GM18951 (cell line): Measurements from ENCODE around the gene DNPEP.

Experiments
- POLR2A ChIP-seq: IDR thresholded peaks from 4 replicates; pipeline ENCODE4 v1.6.1; 2011; ENCODE audit warnings: mild to moderate bottlenecking; ENCODE audit not compliant: insufficient read length, insufficient read depth; ENCODE audit errors: extremely low read depth
- in situ Hi-C: fragments of 300-500 bp; cut with MboI; formaldehyde crosslinking; loops from one replicate; pipeline ENCODE4 v1.12.0; 2022; ENCODE audit warnings: low sequenced_read_pairs, mixed read lengths, inconsistent platforms; ENCODE audit not compliant: unreplicated experiment

Gene DNPEP

DNA sequence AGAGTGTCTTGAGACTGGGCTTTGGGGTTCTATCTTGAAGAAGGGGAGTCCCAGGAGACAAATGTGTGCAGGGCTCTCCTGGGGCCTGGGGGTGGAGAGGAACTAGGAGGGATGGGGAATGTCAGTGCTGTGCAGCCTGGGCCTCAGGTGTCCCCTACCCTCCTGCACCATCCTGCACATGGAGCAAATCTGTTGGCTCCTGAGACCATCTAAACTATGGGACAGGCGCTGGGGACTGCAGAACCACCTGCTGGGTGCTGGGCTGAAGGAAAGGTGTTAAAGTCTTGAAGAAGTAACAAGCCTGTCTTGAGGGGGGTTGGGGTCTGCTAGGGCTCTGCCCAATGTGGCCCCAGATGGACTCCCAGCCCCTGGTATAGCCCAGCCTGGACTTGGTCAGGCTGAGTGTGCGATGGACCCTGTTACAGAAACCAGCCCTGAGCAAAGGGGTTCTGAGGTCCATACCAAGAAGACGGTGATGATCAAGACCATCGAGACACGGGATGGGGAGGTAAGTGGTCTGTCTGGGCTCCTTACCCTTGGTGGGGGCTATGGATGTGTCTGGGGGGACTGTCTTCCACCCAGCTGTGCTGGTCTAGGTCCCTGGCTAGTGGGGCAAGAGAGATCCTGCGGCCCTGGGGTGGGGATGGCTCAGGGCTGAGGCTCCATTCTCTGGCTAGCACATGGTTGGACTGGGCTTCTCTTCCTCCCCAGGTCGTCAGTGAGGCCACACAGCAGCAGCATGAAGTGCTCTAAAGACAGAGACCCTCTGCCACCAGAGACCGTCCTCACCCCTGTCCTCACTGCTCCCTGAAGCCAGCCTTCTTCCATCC lies 37.7 kb upstream of the DNPEP start:
- in situ Hi-C loops: no loop called here
- TF ChIP-seq POLR2A: no peak

- in situ Hi-C loops: no loop called here
- TF ChIP-seq POLR2A: no peak
These were observed 36.1 kb upstream of the DNPEP start for GRCh38 chr2:219423652-219424377.

DNA sequence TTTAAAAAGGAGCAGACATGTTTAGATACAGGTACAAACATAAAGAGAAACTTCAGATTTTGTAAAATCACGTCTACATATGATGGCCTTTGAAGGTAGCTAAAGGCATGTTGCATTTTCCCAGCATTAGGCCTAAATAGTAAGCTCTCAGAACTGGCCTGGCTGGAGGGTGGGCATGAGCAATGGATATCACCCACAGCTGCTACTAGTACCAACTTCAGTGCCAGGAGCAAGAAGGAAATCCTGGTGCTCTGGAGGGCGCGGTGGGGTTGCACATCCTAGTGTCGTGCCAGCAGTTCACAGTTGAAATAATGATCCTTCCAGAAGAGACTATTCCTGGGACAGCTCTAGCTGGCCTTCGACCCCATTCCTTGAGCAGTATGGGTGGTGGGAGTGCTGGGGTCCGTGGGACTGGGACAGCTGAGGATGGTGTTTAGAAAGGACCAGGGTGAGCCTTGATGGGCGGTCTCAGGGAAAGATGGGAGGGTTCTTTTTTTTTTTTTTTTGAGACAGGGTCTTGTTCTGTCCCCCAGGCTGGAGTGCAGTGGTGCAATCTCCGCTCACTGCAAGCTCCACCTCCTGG lies 35.3 kb upstream of the DNPEP start:
- in situ Hi-C loops: no loop called here
- TF ChIP-seq POLR2A: no peak

DNA sequence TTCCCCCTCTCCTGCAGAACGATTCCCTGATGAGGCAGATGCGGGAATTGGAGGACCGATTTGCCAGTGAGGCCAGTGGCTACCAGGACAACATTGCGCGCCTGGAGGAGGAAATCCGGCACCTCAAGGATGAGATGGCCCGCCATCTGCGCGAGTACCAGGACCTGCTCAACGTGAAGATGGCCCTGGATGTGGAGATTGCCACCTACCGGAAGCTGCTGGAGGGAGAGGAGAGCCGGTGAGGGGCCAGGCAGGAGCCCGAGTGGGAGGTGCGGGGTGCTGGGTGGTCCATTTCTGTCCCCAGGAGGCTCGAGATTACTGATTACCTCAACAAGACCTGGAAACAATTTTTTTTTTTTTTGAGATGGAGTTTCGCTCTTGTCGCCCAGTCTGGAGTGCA lies 33.6 kb upstream of the DNPEP start:
- in situ Hi-C loops: no loop called here
- TF ChIP-seq POLR2A: no peak

DNA sequence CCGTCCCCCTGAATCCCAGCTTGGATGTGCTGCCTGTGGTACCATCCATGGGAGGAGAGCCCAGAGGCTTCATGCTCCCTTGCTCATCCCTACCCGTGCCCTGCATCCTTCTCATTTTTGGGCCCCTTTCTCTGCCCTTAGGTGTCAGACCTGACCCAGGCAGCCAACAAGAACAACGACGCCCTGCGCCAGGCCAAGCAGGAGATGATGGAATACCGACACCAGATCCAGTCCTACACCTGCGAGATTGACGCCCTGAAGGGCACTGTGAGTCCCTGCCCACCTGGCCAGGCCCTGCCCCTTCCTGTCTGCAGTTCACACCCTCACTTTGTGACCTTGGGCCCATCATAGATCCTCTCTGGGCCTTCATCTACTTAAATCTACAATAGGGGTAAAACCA lies 33.0 kb upstream of the DNPEP start:
- in situ Hi-C loops: no loop called here
- TF ChIP-seq POLR2A: no peak

- no peak for TF ChIP-seq POLR2A
- in situ Hi-C loops: no loop called here
These were observed 31.9 kb upstream of the DNPEP start for GRCh38 chr2:219419331-219420197.

DNA sequence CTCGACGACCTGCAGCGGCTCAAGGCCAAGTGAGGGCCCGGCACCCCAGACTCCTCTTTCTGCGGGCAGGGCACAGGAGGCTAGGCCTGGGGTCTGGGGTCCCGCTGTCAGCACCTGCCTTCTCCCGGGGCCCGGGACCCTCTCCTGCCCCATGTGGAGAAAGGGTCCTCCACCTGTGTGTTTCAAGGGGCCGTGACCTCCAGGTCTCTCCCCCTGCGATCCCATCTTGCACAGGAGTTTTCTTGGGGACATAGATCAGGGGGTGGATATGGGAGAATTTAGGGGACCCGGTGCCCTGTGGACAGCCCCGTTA lies 31.3 kb upstream of the DNPEP start:
- TF ChIP-seq POLR2A: no peak
- in situ Hi-C loops: no loop called here

GRCh38 chr2:219418155-219419011 lies 30.7 kb upstream of the DNPEP start, which contains the start of gene DES:
TSS of gene DES (plus strand) at chr2:219418377. CDS start at chr2:219418463, 86 bp downstream.
- in situ Hi-C loops: no loop called here
- no peak for TF ChIP-seq POLR2A

- TF ChIP-seq POLR2A: no peak
- in situ Hi-C loops: no loop called here
These were observed 29.7 kb upstream of the DNPEP start for GRCh38 chr2:219417374-219417773.

- TF ChIP-seq POLR2A: no peak
- in situ Hi-C loops: no loop called here
These were observed 29.2 kb upstream of the DNPEP start for GRCh38 chr2:219416938-219417337.

DNA sequence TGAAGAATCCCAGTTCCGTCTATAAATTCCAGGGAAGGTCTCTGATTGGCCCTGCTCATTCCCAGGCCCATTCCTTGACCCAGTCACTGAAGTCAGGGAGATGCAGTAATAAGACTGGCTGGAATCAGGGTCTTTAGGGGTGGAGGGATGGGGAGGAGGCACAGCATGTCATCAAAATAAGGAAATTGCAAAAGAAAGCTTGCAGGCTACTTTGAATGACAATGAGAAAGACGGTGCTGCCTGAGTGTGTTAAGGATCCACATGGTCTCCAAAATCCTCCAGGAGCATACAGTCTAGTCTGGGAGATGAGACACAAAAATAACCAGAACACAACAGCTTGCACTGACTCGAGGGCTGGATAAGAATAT lies 28.5 kb upstream of the DNPEP start:
- no peak for TF ChIP-seq POLR2A
- in situ Hi-C loops: no loop called here

GRCh38 chr2:219415580-219416234 lies 28.0 kb upstream of the DNPEP start:
- in situ Hi-C loops: no loop called here
- TF ChIP-seq POLR2A: no peak

DNA sequence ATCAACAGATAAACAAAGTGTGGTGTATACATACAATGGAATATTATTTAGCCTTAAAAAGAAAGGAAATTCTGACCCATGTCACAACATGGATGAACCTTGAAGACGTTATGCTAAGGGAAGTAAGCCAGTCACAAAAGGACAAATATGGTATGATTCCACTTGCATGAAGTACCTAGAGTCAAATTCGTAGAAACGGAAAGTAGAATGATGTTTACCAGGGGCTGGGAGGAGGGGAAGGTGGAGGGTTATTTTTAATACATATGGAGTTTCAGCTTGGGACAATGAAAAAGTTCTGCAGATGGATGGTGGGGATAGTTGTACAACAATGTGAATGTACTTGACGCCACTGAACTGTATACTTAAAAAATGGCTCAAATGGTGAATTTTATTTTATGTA lies 27.1 kb upstream of the DNPEP start:
- in situ Hi-C loops: no loop called here
- no peak for TF ChIP-seq POLR2A
